SK-N-SH (cell line): Measurements from ENCODE around the gene KIF6. TPM values are rescaled to one million over a fixed set of nuclear protein-coding genes. Genes with fewer than 3 reads are reported as not detected.

Experiments used
- CTCF ChIA-PET: fragments of 300-600, 350-600 bp; formaldehyde crosslinking; extraction: SDS; loops from one replicate; lab custom pipeline; 2021; lab: Yijun Ruan, JAX
- POLR2A ChIA-PET: fragments of 350-600 bp; sonication (Branson Sonifier 250); formaldehyde crosslinking; extraction: SDS; loops from one replicate; lab custom pipeline; 2020; ENCODE audit warnings: antibody characterized with exemption, inconsistent platforms; lab: Yijun Ruan, JAX
- DNase-seq: peaks from one replicate; pipeline ENCODE4 v3.0.0; 2012
- H2AFZ ChIP-seq: fragments of 200-600 bp; sonication (generic); 2 replicates; pipeline ENCODE4 v1.8.1; 2016; ENCODE audit warnings: antibody characterized with exemption, mild to moderate bottlenecking, low read depth
- H3F3A ChIP-seq: fragments of 200-600 bp; sonication (generic); replicated peaks from 2 replicates; pipeline ENCODE3; 2016; ENCODE audit warnings: antibody characterized with exemption, mild to moderate bottlenecking; ENCODE audit not compliant: insufficient read depth
- H3K27ac ChIP-seq, 2 experiments: fragments of 200-500 bp in 1 of 2; fragments of 200-600 bp in 1 of 2; sonication (Bioruptor generic) in 1 of 2; sonication (generic), shearing (Covaris generic) in 1 of 2; 2 replicates each; pipeline versions ENCODE4 v1.5.1 to v1.6.1; 2014 to 2016; ENCODE audit warnings: low read depth in 2 of 2, inconsistent platforms in 1 of 2, low read length in 1 of 2, mild to moderate bottlenecking in 1 of 2, mixed read lengths in 1 of 2
- H3K27me3 ChIP-seq: fragments of 200-600 bp; sonication (generic), shearing (Covaris generic); 2 replicates; pipeline ENCODE4 v1.6.1; 2016; ENCODE audit warnings: mixed run types; ENCODE audit not compliant: insufficient read depth
- H3K36me3 ChIP-seq, 2 experiments: fragments of 200-500 bp in 1 of 2; fragments of 200-600 bp in 1 of 2; sonication (Bioruptor generic) in 1 of 2; sonication (generic) in 1 of 2; replicated peaks in 1 of 2; 2 replicates each; pipeline versions ENCODE3 to v1.5.1; 2014 to 2016; ENCODE audit warnings: low read length in 1 of 2, mild to moderate bottlenecking in 1 of 2; ENCODE audit not compliant: insufficient read depth in 2 of 2, control insufficient read depth in 1 of 2
- H3K4me1 ChIP-seq, 2 experiments: fragments of 200-500 bp in 1 of 2; fragments of 200-600 bp in 1 of 2; sonication (Bioruptor generic) in 1 of 2; sonication (generic), shearing (Covaris generic) in 1 of 2; 2 replicates each; pipeline versions ENCODE4 v1.5.1 to v1.6.1; 2014 to 2016; ENCODE audit warnings: low read depth in 1 of 2, low read length in 1 of 2, mixed run types in 1 of 2; ENCODE audit not compliant: insufficient read depth in 2 of 2, control insufficient read depth in 1 of 2
- H3K4me2 ChIP-seq: fragments of 200-600 bp; sonication (generic), shearing (Covaris generic); 2 replicates; pipeline ENCODE4 v1.6.1; 2017; ENCODE audit warnings: mixed run types
- H3K4me3 ChIP-seq, 2 experiments: fragments of 200-500 bp in 1 of 2; fragments of 200-600 bp in 1 of 2; sonication (Bioruptor generic) in 1 of 2; sonication (generic), shearing (Covaris generic) in 1 of 2; 2 replicates each; pipeline versions ENCODE4 v1.5.1 to v1.8.1; 2014 to 2016; ENCODE audit warnings: low read depth in 2 of 2, inconsistent platforms in 1 of 2, low read length in 1 of 2, mild to moderate bottlenecking in 1 of 2, mixed read lengths in 1 of 2, moderate library complexity in 1 of 2
- H3K79me2 ChIP-seq: fragments of 200-600 bp; sonication (generic); 2 replicates; pipeline ENCODE4 v1.8.1; 2017; ENCODE audit warnings: mild to moderate bottlenecking; ENCODE audit not compliant: insufficient read depth
- H3K9ac ChIP-seq: fragments of 200-600 bp; sonication (generic); 2 replicates; pipeline ENCODE4 v1.6.1; 2017; ENCODE audit warnings: mixed run types
- H3K9me2 ChIP-seq: fragments of 200-600 bp; sonication (generic); 2 replicates; pipeline ENCODE4 v1.6.1; 2017; ENCODE audit warnings: mixed run types
- H3K9me3 ChIP-seq: fragments of 200-600 bp; sonication (generic); 2 replicates; pipeline ENCODE4 v1.6.1; 2017; ENCODE audit warnings: mixed run types, mild to moderate bottlenecking, moderate library complexity
- H4K20me1 ChIP-seq: fragments of 200-600 bp; sonication (generic); 2 replicates; pipeline ENCODE4 v1.6.1; 2017; ENCODE audit warnings: mild to moderate bottlenecking, mixed run types; ENCODE audit not compliant: insufficient read depth
- CHD2 ChIP-seq: fragments of 150-350 bp; IDR thresholded peaks from 2 replicates; pipeline ENCODE4 v1.6.1; 2018; ENCODE audit warnings: low read length; ENCODE audit not compliant: partially characterized antibody
- CTCF ChIP-seq: fragments of 200-600 bp; sonication (generic); IDR thresholded peaks from 2 replicates; pipeline ENCODE4 v1.6.1; 2017; ENCODE audit warnings: antibody characterized with exemption, mild to moderate bottlenecking, moderate library complexity
- EP300 ChIP-seq, 2 experiments: IDR thresholded peaks; 2 replicates each; pipeline versions ENCODE4 v1.4.0 to v1.6.1; 2012; ENCODE audit warnings: borderline replicate concordance in 1 of 2, low read depth in 1 of 2, low read length in 1 of 2
- FOSL2 ChIP-seq: IDR thresholded peaks from 2 replicates; pipeline ENCODE4 v1.4.0; 2012; ENCODE audit warnings: low read depth, mild to moderate bottlenecking, moderate library complexity, borderline replicate concordance
- MAX ChIP-seq: IDR thresholded peaks from 2 replicates; pipeline ENCODE4 v1.4.0; 2012; ENCODE audit warnings: low read depth
- MEF2A ChIP-seq: IDR thresholded peaks from 2 replicates; pipeline ENCODE4 v1.4.0; 2012; ENCODE audit warnings: low read depth, borderline replicate concordance
- NFIC ChIP-seq: IDR thresholded peaks from 2 replicates; pipeline ENCODE4 v1.4.0; 2012; ENCODE audit warnings: borderline replicate concordance
- NRF1 ChIP-seq: IDR thresholded peaks from 2 replicates; pipeline ENCODE4 v1.6.1; 2012; ENCODE audit warnings: low read depth, mild to moderate bottlenecking, low read length
- RAD21 ChIP-seq: IDR thresholded peaks from 2 replicates; pipeline ENCODE4 v1.6.1; 2012; ENCODE audit warnings: mild to moderate bottlenecking, low read length
- REST ChIP-seq: IDR thresholded peaks from 2 replicates; pipeline ENCODE4 v1.6.1; 2012; ENCODE audit warnings: mild to moderate bottlenecking, low read depth, low read length, moderate library complexity
- RXRA ChIP-seq: IDR thresholded peaks from 2 replicates; pipeline ENCODE4 v1.4.0; 2012; ENCODE audit warnings: low read depth, mild to moderate bottlenecking, borderline replicate concordance
- USF2 ChIP-seq: fragments of 150-350 bp; IDR thresholded peaks from 2 replicates; pipeline ENCODE4 v1.6.1; 2017; ENCODE audit warnings: antibody characterized with exemption, low read length, low read depth, borderline replicate concordance
- WGBS: methylation state at CpG from one replicate; pipeline ENCODE4 v1.1.6; 2017; ENCODE audit warnings: low lambda C conversion rate; 5-methylcytosine and 5-hydroxymethylcytosine counted together
- polyA plus RNA-seq, 3 experiments: library from polyadenylated mRNA; depleted of rRNA; stranded (reverse); fragments of >200 nt; gene quantifications; 2 replicates each; pipeline ENCODE4 v1.2.3, GENCODE V29; 2012

The KIF6 gene
- polyA plus RNA-seq, 1 of the 3 experiments (the other 2 are of a cell fraction) = 0.13 TPM

GRCh38 chr6:39634646-39635341, 90.4 kb downstream of the KIF6 start:
- H3K9ac ChIP-seq = no peak overlapping the region
- no peak for TF ChIP-seq RAD21
- no peak for TF ChIP-seq EP300 (IDR thresholded peaks at IDR 0.05; ENCODE audit: borderline replicate concordance in 1 of 2, low read depth in 1 of 2, low read length in 1 of 2)
- TF ChIP-seq NFIC = no peak
- no peak for TF ChIP-seq NRF1
- TF ChIP-seq MEF2A = no peak
- no peak for TF ChIP-seq RXRA
- no peak for TF ChIP-seq USF2
- TF ChIP-seq FOSL2 = no peak
- no peaks in the 10 kb centered on the region for H3K4me1 ChIP-seq
- no peaks in the 10 kb centered on the region for H3F3A ChIP-seq
- no peak for DNase-seq
- WGBS = 48% methylated on average over 3 of the region's 3 CpGs
- H3K9me3 ChIP-seq = no peaks in the 10 kb centered on the region
- H3K9me2 ChIP-seq = no peaks in the 10 kb centered on the region
- no peak overlapping the region for H2AFZ ChIP-seq
- no peaks in the 10 kb centered on the region for H3K79me2 ChIP-seq
- H3K36me3 ChIP-seq = no peaks in the 10 kb centered on the region
- CTCF ChIA-PET = no interaction called here
- no peaks in the 10 kb centered on the region for H4K20me1 ChIP-seq
- H3K27ac ChIP-seq = no peak overlapping the region
- POLR2A ChIA-PET = no interaction called here
- no peak overlapping the region for H3K4me2 ChIP-seq
- H3K27me3 ChIP-seq = no peaks in the 10 kb centered on the region
- H3K4me3 ChIP-seq = no peak overlapping the region

GRCh38 chr6:39625209-39625608, 100.0 kb downstream of the KIF6 start:
- H3K9me2 ChIP-seq = no peaks in the 10 kb centered on the region
- TF ChIP-seq MAX (no peak), REST (no peak), CHD2 (no peak), NRF1 (no peak), CTCF (no peak), RXRA (no peak)
- H3K36me3 ChIP-seq = no peaks in the 10 kb centered on the region
- no peaks in the 10 kb centered on the region for H3K4me1 ChIP-seq
- H2AFZ ChIP-seq = no peak overlapping the region
- 25% methylated on average over 2 of the region's 2 CpGs for WGBS
- no peaks in the 10 kb centered on the region for H3K79me2 ChIP-seq
- no peaks in the 10 kb centered on the region for H3K27me3 ChIP-seq
- ChIA-PET CTCF (interaction anchor here (1.3 kb wide), 1 partner anchor 11 kb away, joined by 3 read pairs; no protein-coding TSS in a partner anchor), POLR2A (no interaction called here)
- H4K20me1 ChIP-seq = no peaks in the 10 kb centered on the region
- no peaks in the 10 kb centered on the region for H3K9me3 ChIP-seq
- H3K9ac ChIP-seq = no peak overlapping the region
- no peak overlapping the region for H3K4me3 ChIP-seq
- H3F3A ChIP-seq = no peaks in the 10 kb centered on the region
- H3K4me2 ChIP-seq = no peak overlapping the region
- DNase-seq = no peak
- no peak overlapping the region for H3K27ac ChIP-seq
